Measurements from ENCODE around the gene SRRM1. TPM values are rescaled to one million over a fixed set of nuclear protein-coding genes. Genes with fewer than 3 reads are reported as not detected.
A peak's percentile ranks its signal among the peaks of the same experiment; 100 is the strongest.
"Not testable (repeated sequence)": the region's sequence is repeated elsewhere in the genome, so short reads cannot be mapped to it uniquely, and the experiment has no call there.

SRRM1 gene
- total RNA-seq, 4 donors from 2014 or later, result 73.0 to 323 (median 97.0) TPM

GRCh38 chr1:24702511-24703293 lies 59.6 kb downstream of the SRRM1 start:
- H3K27ac ChIP-seq, result no peak overlapping the region
- no peaks in the 10 kb centered on the region for H3K36me3 ChIP-seq
- H3K4me1 ChIP-seq, result peaks cover 15% of the 10 kb centered on the region
- H3K27me3 ChIP-seq, result no peaks in the 10 kb centered on the region
- TF ChIP-seq EP300 (IDR thresholded peaks at IDR 0.05) (no peak), POLR2AphosphoS5 (IDR thresholded peaks at IDR 0.05) (no peak), CTCF (IDR thresholded peaks at IDR 0.05) (no peak), POLR2A (IDR thresholded peaks at IDR 0.05) (no peak)
- 86% methylated on average over 6 of the region's 8 CpGs for WGBS
- H3K9me3 ChIP-seq, result no peaks in the 10 kb centered on the region
- H3K4me3 ChIP-seq, result no peak overlapping the region
- no peak for DNase-seq (ENCODE audit: low spot score in 2 of 2)

GRCh38 chr1:24704411-24705259 lies 61.5 kb downstream of the SRRM1 start:
- peaks cover 15% of the 10 kb centered on the region for H3K4me1 ChIP-seq
- DNase-seq (ENCODE audit: low spot score in 2 of 2), result no peak
- no peak for TF ChIP-seq POLR2AphosphoS5 (IDR thresholded peaks at IDR 0.05)
- no peak for TF ChIP-seq CTCF (IDR thresholded peaks at IDR 0.05)
- no peak for TF ChIP-seq POLR2A (IDR thresholded peaks at IDR 0.05)
- TF ChIP-seq EP300 (IDR thresholded peaks at IDR 0.05), result no peak
- no peaks in the 10 kb centered on the region for H3K27me3 ChIP-seq
- H3K9me3 ChIP-seq, result no peaks in the 10 kb centered on the region
- 60% methylated on average over 11 of the region's 16 CpGs for WGBS
- no peaks in the 10 kb centered on the region for H3K36me3 ChIP-seq
- H3K4me3 ChIP-seq, result peak overlapping the region; percentile 20
- H3K27ac ChIP-seq, result peak overlapping the region; percentile 80

GRCh38 chr1:24705260-24706073 lies 62.4 kb downstream of the SRRM1 start:
- no peaks in the 10 kb centered on the region for H3K9me3 ChIP-seq
- TF ChIP-seq CTCF (IDR thresholded peaks at IDR 0.05) (no peak), POLR2AphosphoS5 (IDR thresholded peaks at IDR 0.05) (no peak), POLR2A (IDR thresholded peaks at IDR 0.05) (no peak), EP300 (IDR thresholded peaks at IDR 0.05) (no peak)
- no peaks in the 10 kb centered on the region for H3K27me3 ChIP-seq
- H3K4me1 ChIP-seq, result peaks cover 15% of the 10 kb centered on the region
- H3K4me3 ChIP-seq, result peak overlapping the region; percentile 20
- H3K27ac ChIP-seq, result peak overlapping the region; percentile 80
- 69% methylated on average over 18 of the region's 18 CpGs for WGBS
- H3K36me3 ChIP-seq, result no peaks in the 10 kb centered on the region
- peak; percentile 80 to 91 for DNase-seq (ENCODE audit: low spot score in 2 of 2)

GRCh38 chr1:24706074-24706389 lies 62.9 kb downstream of the SRRM1 start:
- not testable (repeated sequence) for H3K36me3 ChIP-seq; DNase-seq (ENCODE audit: low spot score in 2 of 2); H3K9me3 ChIP-seq; H3K4me3 ChIP-seq; H3K27me3 ChIP-seq
- H3K27ac ChIP-seq, result peak overlapping the region; percentile 80
- WGBS, result 98% methylated on average over 9 of the region's 9 CpGs
- H3K4me1 ChIP-seq, result peaks cover 15% of the 10 kb centered on the region

DNA sequence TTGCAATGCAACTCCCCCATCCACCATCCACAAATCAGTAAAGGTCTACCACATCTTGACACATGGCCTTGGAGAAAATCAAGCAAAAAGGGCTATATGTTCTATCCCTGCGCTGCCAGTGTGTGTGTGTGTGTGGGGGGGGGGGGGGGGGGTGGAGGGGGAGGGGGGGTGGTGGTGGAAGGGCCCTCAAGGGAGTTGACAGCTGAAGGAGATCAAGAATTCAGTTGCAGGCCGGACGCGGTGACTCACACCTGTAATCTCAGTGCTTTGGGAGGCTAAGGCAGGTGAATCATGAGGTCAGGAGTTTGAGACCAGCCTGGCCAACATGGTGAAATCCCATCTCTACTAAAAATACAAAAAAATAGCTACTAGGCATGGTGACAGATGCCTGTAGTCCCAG lies 64.6 kb downstream of the SRRM1 start:
- Histone ChIP-seq H3K9me3 (no peaks in the 10 kb centered on the region), H3K27ac (no peak overlapping the region), H3K36me3 (no peaks in the 10 kb centered on the region), H3K4me3 (no peak overlapping the region), H3K4me1 (peaks cover 15% of the 10 kb centered on the region), H3K27me3 (no peaks in the 10 kb centered on the region)
- no peak for DNase-seq (ENCODE audit: low spot score in 2 of 2)
- 92% methylated on average over 4 of the region's 4 CpGs for WGBS
- no peak for TF ChIP-seq EP300 (IDR thresholded peaks at IDR 0.05)
- no peak for TF ChIP-seq POLR2A (IDR thresholded peaks at IDR 0.05)
- no peak for TF ChIP-seq POLR2AphosphoS5 (IDR thresholded peaks at IDR 0.05)
- TF ChIP-seq CTCF (IDR thresholded peaks at IDR 0.05), result no peak
